GM19099 (cell line): ENCODE results near the gene MAP3K7CL.

Experiments
- POLR2A ChIP-seq: IDR thresholded peaks from 3 replicates; pipeline ENCODE4 v1.6.1; 2011; ENCODE audit warnings: low read depth; ENCODE audit not compliant: insufficient read length; ENCODE audit errors: extremely low read depth

Gene MAP3K7CL

GRCh38 chr21:29154270-29154669, 23.8 kb downstream of the MAP3K7CL start:
- no peak for TF ChIP-seq POLR2A

- TF ChIP-seq POLR2A: no peak
Measured at GRCh38 chr21:29155118-29155932, 24.9 kb downstream of the MAP3K7CL start.

GRCh38 chr21:29155933-29156260, 25.5 kb downstream of the MAP3K7CL start:
- TF ChIP-seq POLR2A: no peak

GRCh38 chr21:29157080-29157479, 26.6 kb downstream of the MAP3K7CL start:
- no peak for TF ChIP-seq POLR2A

- TF ChIP-seq POLR2A: no peak
Measured at GRCh38 chr21:29159842-29160241, 29.4 kb downstream of the MAP3K7CL start.

GRCh38 chr21:29163341-29164115, 33.1 kb downstream of the MAP3K7CL start:
- TF ChIP-seq POLR2A: no peak

- TF ChIP-seq POLR2A: no peak
Measured at GRCh38 chr21:29164323-29164942, 34.0 kb downstream of the MAP3K7CL start.

GRCh38 chr21:29166323-29166722, 35.9 kb downstream of the MAP3K7CL start:
- no peak for TF ChIP-seq POLR2A

- TF ChIP-seq POLR2A: no peak
Measured at GRCh38 chr21:29166853-29167252, 36.4 kb downstream of the MAP3K7CL start.

- TF ChIP-seq POLR2A: no peak
Measured at GRCh38 chr21:29168891-29169315, 38.5 kb downstream of the MAP3K7CL start.

GRCh38 chr21:29170944-29171343, 40.5 kb downstream of the MAP3K7CL start:
- TF ChIP-seq POLR2A: no peak

GRCh38 chr21:29172282-29172681, 41.8 kb downstream of the MAP3K7CL start:
- no peak for TF ChIP-seq POLR2A

- no peak for TF ChIP-seq POLR2A
Measured at GRCh38 chr21:29174607-29175013, 44.2 kb downstream of the MAP3K7CL start.

- TF ChIP-seq POLR2A: no peak
Measured at GRCh38 chr21:29175408-29176134, 45.1 kb downstream of the MAP3K7CL start.
